Karpas-422 (cell line): ENCODE data around the gene VAMP5. TPM values are rescaled to one million over a fixed set of nuclear protein-coding genes. Genes with fewer than 3 reads are reported as not detected.
A peak's percentile ranks its signal among the peaks of the same experiment; 100 is the strongest.

ENCODE experiments used
- DNase-seq: peaks from one replicate; pipeline ENCODE4 v3.0.0-alpha.2; 2015
- H2AFZ ChIP-seq: fragments of 200-600 bp; sonication (generic); 2 replicates; pipeline ENCODE4 v1.6.1; 2014; ENCODE audit warnings: antibody characterized with exemption, low read length, mixed read lengths
- H3K27ac ChIP-seq: fragments of 200-600 bp; sonication (generic); 2 replicates; pipeline ENCODE4 v1.5.1; 2014; ENCODE audit warnings: mild to moderate bottlenecking, low read length, moderate library complexity
- H3K27me3 ChIP-seq: fragments of 200-600 bp; sonication (generic); 2 replicates; pipeline ENCODE4 v1.6.1; 2014; ENCODE audit warnings: low read length, mixed read lengths
- H3K36me3 ChIP-seq: fragments of 200-600 bp; sonication (generic); 2 replicates; pipeline ENCODE4 v1.6.1; 2014; ENCODE audit warnings: low read length, mixed read lengths; ENCODE audit not compliant: insufficient read depth
- H3K4me1 ChIP-seq: fragments of 200-600 bp; sonication (generic); 2 replicates; pipeline ENCODE4 v1.6.1; 2014; ENCODE audit warnings: mild to moderate bottlenecking, low read length, mixed read lengths
- H3K4me2 ChIP-seq: fragments of 200-600 bp; sonication (generic); 2 replicates; pipeline ENCODE4 v1.6.1; 2014; ENCODE audit warnings: low read length, low read depth, mild to moderate bottlenecking; ENCODE audit not compliant: poor library complexity, severe bottlenecking
- H3K4me3 ChIP-seq: fragments of 200-600 bp; sonication (generic); 2 replicates; pipeline ENCODE4 v1.5.1; 2014; ENCODE audit warnings: mild to moderate bottlenecking, antibody characterized with exemption, low read length, mixed read lengths
- H3K79me2 ChIP-seq: fragments of 200-600 bp; sonication (generic); 2 replicates; pipeline ENCODE4 v1.6.1; 2014; ENCODE audit warnings: mild to moderate bottlenecking, low read length, mixed read lengths
- H3K9ac ChIP-seq: fragments of 200-600 bp; sonication (generic); 2 replicates; pipeline ENCODE4 v1.6.0; 2014; ENCODE audit warnings: low read length
- H3K9me2 ChIP-seq: fragments of 200-600 bp; sonication (generic), shearing (Covaris generic); replicated peaks from 2 replicates; pipeline ENCODE4 v1.6.0; 2014; ENCODE audit warnings: mild to moderate bottlenecking, low read length, moderate library complexity; ENCODE audit not compliant: insufficient read depth
- H3K9me3 ChIP-seq: fragments of 300-700, 200-600 bp; sonication (generic); 2 replicates; pipeline ENCODE4 v1.6.1; 2014; ENCODE audit warnings: low read length, mixed read lengths
- H4K20me1 ChIP-seq: fragments of 200-600 bp; sonication (generic); 2 replicates; pipeline ENCODE4 v1.6.1; 2014; ENCODE audit warnings: mild to moderate bottlenecking, antibody characterized with exemption, low read length, low read depth; ENCODE audit not compliant: insufficient read depth
- total RNA-seq: library from RNA; depleted of rRNA; stranded (reverse); fragments of >200 nt; shearing (Covaris generic); gene quantifications from 2 replicates; pipeline ENCODE4 v1.2.3, GENCODE V29; 2014; ENCODE audit warnings: low replicate concordance

VAMP5 gene
- total RNA-seq, 1 experiment from 2014 or later, result not detected

GRCh38 chr2:85547859-85548607 lies 36.2 kb upstream of the VAMP5 start:
- Histone ChIP-seq H3K4me1 (no peaks in the 10 kb centered on the region), H4K20me1 (no peaks in the 10 kb centered on the region; the same call in 1 of the 2 replicates), H3K4me3 (no peak overlapping the region), H3K79me2 (no peaks in the 10 kb centered on the region), H3K4me2 (no peak overlapping the region), H3K9me2 (no peaks in the 10 kb centered on the region), H3K36me3 (peaks cover 37% of the 10 kb centered on the region), H3K27ac (no peak overlapping the region), H3K27me3 (no peaks in the 10 kb centered on the region), H3K9ac (no peak overlapping the region), H3K9me3 (no peaks in the 10 kb centered on the region), H2AFZ (no peak overlapping the region)
- DNase-seq, result no peak

- Histone ChIP-seq H3K9ac (no peak overlapping the region), H4K20me1 (no peaks in the 10 kb centered on the region), H3K4me1 (no peaks in the 10 kb centered on the region), H3K27ac (no peak overlapping the region), H2AFZ (no peak overlapping the region), H3K9me3 (no peaks in the 10 kb centered on the region), H3K4me3 (no peak overlapping the region), H3K36me3 (peaks cover 34% of the 10 kb centered on the region), H3K4me2 (no peak overlapping the region), H3K27me3 (no peaks in the 10 kb centered on the region), H3K79me2 (no peaks in the 10 kb centered on the region), H3K9me2 (no peaks in the 10 kb centered on the region)
- no peak for DNase-seq
Measured at GRCh38 chr2:85548608-85548900, 35.7 kb upstream of the VAMP5 start.

- Histone ChIP-seq H3K27ac (no peak overlapping the region), H3K4me1 (no peaks in the 10 kb centered on the region), H3K9ac (no peak overlapping the region), H3K9me2 (no peaks in the 10 kb centered on the region), H4K20me1 (no peaks in the 10 kb centered on the region), H3K36me3 (peaks cover 37% of the 10 kb centered on the region), H3K27me3 (no peaks in the 10 kb centered on the region), H3K4me2 (no peak overlapping the region), H3K4me3 (no peak overlapping the region), H3K9me3 (no peaks in the 10 kb centered on the region), H3K79me2 (no peaks in the 10 kb centered on the region), H2AFZ (no peak overlapping the region)
- DNase-seq, result no peak
Measured at GRCh38 chr2:85549095-85549494, 35.1 kb upstream of the VAMP5 start.

- Histone ChIP-seq H3K27me3 (no peaks in the 10 kb centered on the region), H3K79me2 (no peaks in the 10 kb centered on the region), H3K4me3 (no peak overlapping the region), H3K9me3 (no peaks in the 10 kb centered on the region), H3K4me1 (no peaks in the 10 kb centered on the region), H4K20me1 (no peaks in the 10 kb centered on the region), H3K4me2 (no peak overlapping the region), H3K9ac (no peak overlapping the region), H3K27ac (no peak overlapping the region), H3K36me3 (peaks cover 34% of the 10 kb centered on the region), H3K9me2 (no peaks in the 10 kb centered on the region), H2AFZ (no peak overlapping the region)
- DNase-seq, result no peak
Measured at GRCh38 chr2:85549826-85550225, 34.4 kb upstream of the VAMP5 start.

GRCh38 chr2:85550486-85550885 lies 33.7 kb upstream of the VAMP5 start:
- H3K4me1 ChIP-seq, result peaks cover 5% of the 10 kb centered on the region
- no peak for DNase-seq
- H3K4me3 ChIP-seq, result no peak overlapping the region
- no peak overlapping the region for H3K27ac ChIP-seq
- no peak overlapping the region for H3K9ac ChIP-seq
- no peak overlapping the region for H2AFZ ChIP-seq
- no peaks in the 10 kb centered on the region for H3K9me3 ChIP-seq
- H3K36me3 ChIP-seq, result peaks cover 29% of the 10 kb centered on the region
- H4K20me1 ChIP-seq, result no peaks in the 10 kb centered on the region
- H3K79me2 ChIP-seq, result no peaks in the 10 kb centered on the region
- no peak overlapping the region for H3K4me2 ChIP-seq
- H3K27me3 ChIP-seq, result no peaks in the 10 kb centered on the region
- no peaks in the 10 kb centered on the region for H3K9me2 ChIP-seq

GRCh38 chr2:85551698-85552678 lies 32.2 kb upstream of the VAMP5 start:
- H3K27me3 ChIP-seq, result no peaks in the 10 kb centered on the region
- H3K79me2 ChIP-seq, result no peaks in the 10 kb centered on the region
- H4K20me1 ChIP-seq, result no peaks in the 10 kb centered on the region
- peak; percentile 97 for DNase-seq
- peaks cover 25% of the 10 kb centered on the region; the same call in 1 of the 2 replicates for H3K36me3 ChIP-seq
- no peak overlapping the region for H3K9ac ChIP-seq
- no peak overlapping the region for H3K4me3 ChIP-seq
- no peaks in the 10 kb centered on the region for H3K9me2 ChIP-seq
- H3K9me3 ChIP-seq, result no peaks in the 10 kb centered on the region
- no peak overlapping the region for H2AFZ ChIP-seq
- H3K27ac ChIP-seq, result no peak overlapping the region
- peaks cover 5% of the 10 kb centered on the region for H3K4me1 ChIP-seq
- H3K4me2 ChIP-seq, result no peak overlapping the region

- Histone ChIP-seq H3K4me3 (no peak overlapping the region), H3K27ac (no peak overlapping the region), H3K36me3 (peaks cover 27% of the 10 kb centered on the region), H3K9me3 (no peaks in the 10 kb centered on the region), H3K9me2 (no peaks in the 10 kb centered on the region), H2AFZ (no peak overlapping the region), H3K79me2 (peaks cover 5% of the 10 kb centered on the region), H3K27me3 (no peaks in the 10 kb centered on the region), H3K9ac (no peak overlapping the region), H4K20me1 (no peaks in the 10 kb centered on the region), H3K4me1 (peaks cover 5% of the 10 kb centered on the region), H3K4me2 (no peak overlapping the region)
- no peak for DNase-seq
Measured at GRCh38 chr2:85553184-85553583, 31.0 kb upstream of the VAMP5 start.

GRCh38 chr2:85554980-85555612 lies 29.1 kb upstream of the VAMP5 start:
- H3K9me3 ChIP-seq, result no peaks in the 10 kb centered on the region
- H3K9ac ChIP-seq, result no peak overlapping the region
- H2AFZ ChIP-seq, result no peak overlapping the region
- DNase-seq, result no peak
- no peak overlapping the region for H3K4me3 ChIP-seq
- no peak overlapping the region for H3K4me2 ChIP-seq
- H3K4me1 ChIP-seq, result peaks cover 10% of the 10 kb centered on the region
- no peaks in the 10 kb centered on the region for H4K20me1 ChIP-seq
- no peaks in the 10 kb centered on the region for H3K9me2 ChIP-seq
- H3K27me3 ChIP-seq, result no peaks in the 10 kb centered on the region
- peaks cover 36% of the 10 kb centered on the region for H3K36me3 ChIP-seq
- H3K79me2 ChIP-seq, result peaks cover 23% of the 10 kb centered on the region
- H3K27ac ChIP-seq, result no peak overlapping the region
